Mucosa of stomach (tissue), 1 donor: Measurements from ENCODE around the gene HIP1R.
"Not testable (repeated sequence)": the region's sequence is repeated elsewhere in the genome, so short reads cannot be mapped to it uniquely, and the experiment has no call there.

ENCODE experiments used
- H3K27me3 ChIP-seq: one replicate; pipeline ENCODE4 v1.7.0; 2013; ENCODE audit warnings: mild to moderate bottlenecking, low read length; ENCODE audit not compliant: control insufficient read depth, insufficient read depth
- H3K36me3 ChIP-seq: one replicate; pipeline ENCODE4 v1.7.0; 2013; ENCODE audit warnings: low read length; ENCODE audit not compliant: control insufficient read depth, insufficient read depth
- H3K4me1 ChIP-seq: one replicate; pipeline ENCODE4 v1.7.0; 2013; ENCODE audit warnings: mild to moderate bottlenecking, low read length; ENCODE audit not compliant: control insufficient read depth, insufficient read depth
- H3K4me3 ChIP-seq: one replicate; pipeline ENCODE4 v1.7.0; 2013; ENCODE audit warnings: low read length
- H3K9ac ChIP-seq: one replicate; pipeline ENCODE4 v1.7.0; 2013; ENCODE audit warnings: mild to moderate bottlenecking, low read length, moderate library complexity
- H3K9me3 ChIP-seq: one replicate; pipeline ENCODE4 v1.7.0; 2013; ENCODE audit warnings: mild to moderate bottlenecking, low read length, moderate library complexity; ENCODE audit not compliant: control insufficient read depth
- donor health status: Pancreatic carcinoma.

The HIP1R gene

GRCh38 chr12:122889761-122890520, 54.7 kb downstream of the HIP1R start:
- Histone ChIP-seq H3K9me3 (no peaks in the 10 kb centered on the region), H3K9ac (peak overlapping the region; percentile 64), H3K4me3 (no peak overlapping the region), H3K27me3 (no peaks in the 10 kb centered on the region), H3K4me1 (peaks cover 77% of the 10 kb centered on the region), H3K36me3 (no peaks in the 10 kb centered on the region)

DNA sequence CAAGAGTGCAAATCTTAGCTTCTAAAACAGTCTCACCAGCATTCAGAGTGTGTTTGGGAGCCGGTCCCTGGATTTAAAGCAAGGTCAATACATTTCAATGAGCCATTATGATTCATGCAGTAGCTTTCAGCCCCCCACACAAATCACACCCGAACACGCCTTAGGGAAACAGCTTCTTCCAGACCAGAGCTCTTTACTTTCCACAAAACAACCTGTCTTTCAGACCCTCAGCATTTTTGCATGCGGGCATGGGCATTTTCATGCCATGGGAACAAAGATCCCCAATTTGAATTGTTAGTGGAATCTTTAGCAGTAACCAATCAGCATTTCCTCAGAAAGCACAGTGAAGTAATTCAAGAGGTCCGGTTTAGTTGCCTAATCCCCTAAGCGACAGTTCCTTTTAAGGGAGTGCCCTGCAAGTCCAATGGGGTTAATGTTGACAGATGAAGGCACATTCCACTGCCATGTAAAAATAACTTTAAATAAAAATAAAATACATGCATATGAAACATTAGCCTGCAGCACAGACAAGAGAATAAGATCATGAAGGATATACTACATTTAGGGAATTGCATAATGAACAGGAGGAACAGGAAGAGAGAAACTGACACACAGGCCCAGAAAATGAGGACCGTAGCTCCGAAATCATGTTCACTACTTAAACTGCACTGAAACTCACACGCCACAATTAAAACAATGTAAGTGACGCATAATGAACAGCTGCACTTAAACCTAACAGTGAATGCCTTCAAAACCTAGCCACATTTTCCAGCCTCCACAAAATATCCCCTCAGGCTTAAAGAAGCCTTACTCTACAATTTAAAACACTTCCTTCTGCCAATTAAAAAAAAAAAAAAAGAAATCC, 56.6 kb downstream of the HIP1R start:
- Histone ChIP-seq H3K9ac (peak overlapping the region; percentile 64), H3K36me3 (no peaks in the 10 kb centered on the region), H3K4me1 (peaks cover 67% of the 10 kb centered on the region), H3K27me3 (no peaks in the 10 kb centered on the region), H3K9me3 (no peaks in the 10 kb centered on the region), H3K4me3 (no peak overlapping the region)

GRCh38 chr12:122892724-122893123, 57.5 kb downstream of the HIP1R start:
- not testable (repeated sequence) for H3K4me3 ChIP-seq, H3K9me3 ChIP-seq, H3K27me3 ChIP-seq, H3K36me3 ChIP-seq
- peak overlapping the region; percentile 100 for H3K9ac ChIP-seq
- H3K4me1 ChIP-seq, result peaks cover 59% of the 10 kb centered on the region

DNA sequence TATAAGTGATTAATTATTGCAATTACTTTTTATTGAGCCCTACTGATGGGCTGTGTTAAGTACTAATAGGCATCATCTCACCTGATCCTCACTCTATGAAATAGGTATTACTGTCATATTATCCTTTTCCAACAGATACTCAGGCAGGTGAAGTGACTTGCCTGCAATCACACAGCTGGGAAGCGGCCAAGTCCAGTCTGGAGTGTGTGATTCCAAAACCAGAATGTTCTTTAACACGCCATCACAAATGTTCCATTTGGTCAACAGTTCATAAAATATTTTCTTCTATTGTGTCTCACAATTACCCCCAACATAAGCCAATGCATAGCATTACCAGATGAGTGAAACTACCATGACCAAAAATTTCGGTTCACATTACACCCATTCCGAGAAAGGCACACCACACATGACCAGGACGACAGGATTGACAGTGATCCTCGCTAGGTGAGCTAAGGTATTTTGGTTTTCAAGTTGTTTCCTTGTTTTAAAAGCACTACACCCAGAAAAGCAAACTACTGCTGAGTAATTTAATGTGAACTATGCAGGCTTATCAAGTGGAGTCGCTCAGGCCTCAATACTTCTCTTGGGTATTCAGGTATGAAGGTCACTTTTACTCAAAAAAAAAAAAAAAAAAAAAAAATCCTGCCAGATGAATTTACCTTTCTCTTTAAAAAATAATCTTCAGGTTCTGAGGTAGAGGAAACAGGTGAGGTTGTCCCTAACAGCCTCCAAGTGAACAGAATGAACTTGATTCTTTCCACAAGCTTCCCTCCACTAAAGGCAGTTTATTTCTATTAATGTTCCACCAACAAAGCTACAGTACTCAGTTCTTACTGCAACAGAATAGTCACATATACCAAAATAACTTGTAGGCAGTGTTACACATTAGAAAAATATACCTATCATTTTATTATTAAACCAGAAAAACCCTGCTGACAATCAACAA, 58.2 kb downstream of the HIP1R start:
- Histone ChIP-seq H3K9ac (peak overlapping the region; percentile 100), H3K9me3 (no peaks in the 10 kb centered on the region), H3K36me3 (no peaks in the 10 kb centered on the region), H3K4me3 (peak overlapping the region; percentile 96), H3K4me1 (peaks cover 59% of the 10 kb centered on the region), H3K27me3 (no peaks in the 10 kb centered on the region)

DNA sequence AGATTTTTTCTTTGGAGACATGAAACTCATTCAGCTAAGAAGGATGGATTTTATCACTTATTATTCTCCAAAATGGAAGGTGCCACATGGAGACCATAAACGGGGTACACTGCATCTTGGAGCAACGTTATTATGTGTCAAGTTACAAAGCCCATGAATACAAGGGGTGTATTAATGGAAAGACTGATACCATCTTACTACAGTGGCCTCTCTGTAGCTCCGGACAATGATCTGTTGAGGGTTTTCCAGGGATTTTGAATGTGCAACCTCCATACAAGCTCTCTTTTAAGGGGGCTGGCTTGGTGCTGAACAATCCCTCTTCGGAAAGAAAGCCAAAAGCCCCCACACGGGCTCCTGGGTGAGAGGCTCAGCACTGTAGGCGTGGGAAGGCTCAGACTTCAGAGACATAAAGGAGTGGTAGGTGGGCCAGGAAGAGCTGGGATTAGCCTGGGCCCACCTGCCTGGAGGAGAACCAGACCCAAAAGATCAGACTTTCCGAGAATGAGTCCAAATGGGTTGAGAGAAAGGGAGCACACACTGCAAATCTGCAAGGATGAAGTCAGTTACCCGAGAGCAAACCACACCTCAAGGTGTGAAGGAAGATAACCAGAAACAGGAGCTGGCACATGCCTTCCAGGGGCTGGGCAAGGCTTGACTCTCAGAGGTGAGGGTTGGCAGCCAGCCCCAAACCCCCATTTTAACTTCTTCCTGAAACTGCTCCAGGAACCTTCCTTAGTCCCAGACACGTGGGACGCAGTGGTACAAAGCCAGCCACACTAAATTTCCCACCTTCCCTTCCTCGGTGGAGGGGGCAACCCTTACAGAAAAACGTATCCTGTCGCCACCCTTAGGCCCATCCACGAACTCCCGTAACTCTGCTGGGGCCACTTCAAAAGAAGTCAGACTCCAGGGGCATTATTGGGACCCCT, 59.2 kb downstream of the HIP1R start:
- Histone ChIP-seq H3K4me3 (peak overlapping the region; percentile 96), H3K27me3 (no peaks in the 10 kb centered on the region), H3K9ac (peak overlapping the region; percentile 100), H3K4me1 (peaks cover 54% of the 10 kb centered on the region), H3K36me3 (no peaks in the 10 kb centered on the region), H3K9me3 (no peaks in the 10 kb centered on the region)

DNA sequence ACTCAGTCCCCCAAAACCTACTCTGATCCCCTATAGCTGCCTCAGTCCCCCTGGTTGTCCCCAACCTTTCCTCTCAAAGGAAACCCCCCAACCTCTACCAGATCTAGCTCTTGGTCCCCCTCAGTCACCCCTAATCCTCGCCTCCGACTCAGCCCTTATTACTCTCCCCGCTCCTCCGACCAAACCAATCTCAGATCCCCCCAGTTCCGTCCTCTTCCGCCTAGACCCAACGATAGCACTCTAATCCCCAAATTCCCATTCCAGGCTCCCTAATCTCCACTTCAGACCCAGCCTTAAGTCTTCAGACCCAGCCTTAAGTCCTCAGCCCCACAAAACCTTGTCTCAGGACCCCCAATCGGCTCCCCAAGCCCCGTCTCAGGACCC, 60.1 kb downstream of the HIP1R start:
- Histone ChIP-seq H3K36me3 (no peaks in the 10 kb centered on the region), H3K4me3 (peak overlapping the region; percentile 96), H3K4me1 (peaks cover 46% of the 10 kb centered on the region), H3K9ac (peak overlapping the region; percentile 100), H3K27me3 (no peaks in the 10 kb centered on the region), H3K9me3 (no peaks in the 10 kb centered on the region)

GRCh38 chr12:122895704-122896636, 60.7 kb downstream of the HIP1R start, which contains the start of gene VPS37B:
TSS of gene VPS37B (minus strand) at chr12:122896124. CDS start at chr12:122896062, 62 bp downstream.
- Histone ChIP-seq H3K36me3 (no peaks in the 10 kb centered on the region), H3K4me1 (peaks cover 39% of the 10 kb centered on the region), H3K27me3 (no peaks in the 10 kb centered on the region), H3K4me3 (peak within 1 kb of the TSS; percentile 96), H3K9me3 (no peaks in the 10 kb centered on the region), H3K9ac (peak within 1 kb of the TSS; percentile 100)

GRCh38 chr12:122896662-122897061, 61.4 kb downstream of the HIP1R start:
- Histone ChIP-seq H3K4me1 (peaks cover 33% of the 10 kb centered on the region), H3K4me3 (no peak overlapping the region), H3K27me3 (no peaks in the 10 kb centered on the region), H3K9me3 (no peaks in the 10 kb centered on the region), H3K36me3 (no peaks in the 10 kb centered on the region), H3K9ac (no peak overlapping the region)

DNA sequence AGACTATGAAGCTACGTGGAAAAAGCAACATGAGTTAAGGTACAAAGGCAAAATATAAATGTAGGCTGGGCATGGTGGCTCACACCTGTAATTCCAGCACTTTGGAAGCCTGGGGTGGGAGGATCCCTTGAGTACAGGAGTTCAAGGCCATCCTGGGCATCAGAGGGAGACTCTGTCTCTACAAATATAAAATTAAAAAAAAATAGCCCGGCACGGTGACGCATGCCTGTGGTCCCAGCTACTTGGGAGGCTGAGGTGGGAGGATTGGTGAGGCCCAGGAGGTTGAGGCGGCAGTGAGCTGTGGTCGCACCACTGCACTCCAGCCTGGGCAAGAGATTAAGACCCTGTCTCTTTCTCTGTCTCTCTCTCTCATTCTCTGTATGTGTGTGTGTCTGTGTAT, 64.6 kb downstream of the HIP1R start:
- H3K27me3 ChIP-seq, result no peaks in the 10 kb centered on the region
- H3K9ac ChIP-seq, result no peak overlapping the region
- H3K36me3 ChIP-seq, result no peaks in the 10 kb centered on the region
- no peak overlapping the region for H3K4me3 ChIP-seq
- H3K4me1 ChIP-seq, result peaks cover 15% of the 10 kb centered on the region
- no peaks in the 10 kb centered on the region for H3K9me3 ChIP-seq
